Sciatic nerve (tissue), 2 donors: ENCODE measurements around the gene DRGX. TPM values are rescaled to one million over a fixed set of nuclear protein-coding genes. Genes with fewer than 3 reads are reported as not detected.

Experiments used
- ATAC-seq: fragments of 200-7000 bp; cut with Tn5 transposase; one replicate; pipeline ENCODE4 v1.9.1; 2020; ENCODE audit warnings: mild to moderate bottlenecking, moderate library complexity
- DNase-seq: peaks from one replicate; pipeline ENCODE4 v3.0.0-alpha.2; 2020; ENCODE audit warnings: low spot score
- intact Hi-C: fragments of 100-400 bp; cut with DNase I; formaldehyde crosslinking; loops from one replicate; pipeline ENCODE4 v1.14.2; 2022
- total RNA-seq: library from RNA; stranded (reverse); fragmentation: NEBNext Ultra II Directional; extraction: Animal tissue kit (Norgen Biotek cat#: 25700); gene quantifications from one replicate; pipeline ENCODE4 v1.2.1, GENCODE V29; 2021
- donor health status: DM: no; HTN: no; CAD: no.
- donor health status: DM: no; HTN: no; CAD: no.

Gene DRGX
- total RNA-seq, 1 donor from 2014 or later = not detected

- intact Hi-C loops = no loop called here
- ATAC-seq (no peak), DNase-seq (no peak)
These were observed 67.3 kb downstream of the DRGX start for GRCh38 chr10:49328401-49329145.

GRCh38 chr10:49327036-49327813 lies 68.7 kb downstream of the DRGX start:
- ATAC-seq (no peak), DNase-seq (no peak)
- intact Hi-C loops = no loop called here

GRCh38 chr10:49325916-49326783 lies 69.7 kb downstream of the DRGX start:
- intact Hi-C loops = no loop called here
- ATAC-seq (no peak), DNase-seq (no peak)

- DNase-seq = no peak
- intact Hi-C loops = no loop called here
- ATAC-seq = no peak
These were observed 70.6 kb downstream of the DRGX start for GRCh38 chr10:49325131-49325915.

GRCh38 chr10:49324711-49325110 lies 71.2 kb downstream of the DRGX start:
- DNase-seq (no peak), ATAC-seq (no peak)
- intact Hi-C loops = no loop called here

GRCh38 chr10:49323896-49324270 lies 72.0 kb downstream of the DRGX start:
- ATAC-seq = no peak
- no peak for DNase-seq
- intact Hi-C loops = no loop called here

- intact Hi-C loops = no loop called here
- ATAC-seq (no peak), DNase-seq (no peak)
These were observed 72.6 kb downstream of the DRGX start for GRCh38 chr10:49323171-49323895.

GRCh38 chr10:49322371-49323170 lies 73.3 kb downstream of the DRGX start:
- intact Hi-C loops = no loop called here
- ATAC-seq = no peak

GRCh38 chr10:49321021-49321420 lies 74.9 kb downstream of the DRGX start:
- DNase-seq (no peak), ATAC-seq (no peak)
- intact Hi-C loops = no loop called here

More at GRCh38 chr10:49322371-49323170, 73.3 kb downstream of the DRGX start:
- no peak for DNase-seq

- DNase-seq (no peak), ATAC-seq (no peak)
- intact Hi-C loops = no loop called here
These were observed 75.7 kb downstream of the DRGX start for GRCh38 chr10:49320191-49320590.

GRCh38 chr10:49319206-49319605 lies 76.7 kb downstream of the DRGX start:
- ATAC-seq (no peak), DNase-seq (no peak)
- intact Hi-C loops = no loop called here

GRCh38 chr10:49318755-49319154 lies 77.1 kb downstream of the DRGX start:
- DNase-seq (no peak), ATAC-seq (no peak)
- intact Hi-C loops = no loop called here

- intact Hi-C loops = no loop called here
- ATAC-seq (no peak), DNase-seq (no peak)
These were observed 77.9 kb downstream of the DRGX start for GRCh38 chr10:49318028-49318427.

GRCh38 chr10:49314806-49315205 lies 81.1 kb downstream of the DRGX start:
- no peak for DNase-seq
- intact Hi-C loops = no loop called here
- no peak for ATAC-seq
